LHCN-M2 (cell line): ENCODE measurements around the gene DOCK1. TPM values are rescaled to one million over a fixed set of nuclear protein-coding genes. Genes with fewer than 3 reads are reported as not detected.

Source experiments
- DNase-seq: peaks from one replicate; pipeline ENCODE4 v3.0.0-alpha.2; 2012; ENCODE audit warnings: low read depth
- total RNA-seq: library from RNA; depleted of rRNA; stranded (reverse); fragments of >200 nt; gene quantifications from 2 replicates; pipeline ENCODE4 v1.2.3, GENCODE V29; 2014

The DOCK1 gene
- total RNA-seq, 1 experiment from 2014 or later = 45.5 TPM

- DNase-seq = no peak
Observed at GRCh38 chr10:127034034-127034633, 128.9 kb downstream of the DOCK1 start.

GRCh38 chr10:127034790-127035189 is 129.6 kb downstream of the DOCK1 start:
- no peak for DNase-seq

- no peak for DNase-seq
Observed at GRCh38 chr10:127035827-127036226, 130.6 kb downstream of the DOCK1 start.

- no peak for DNase-seq
Observed at GRCh38 chr10:127036987-127037386, 131.8 kb downstream of the DOCK1 start.

- no peak for DNase-seq
Observed at GRCh38 chr10:127039435-127039834, 134.2 kb downstream of the DOCK1 start.

- no peak for DNase-seq
Observed at GRCh38 chr10:127040756-127041155, 135.5 kb downstream of the DOCK1 start.

- DNase-seq = peak; percentile 89
Observed at GRCh38 chr10:127041552-127041951, 136.3 kb downstream of the DOCK1 start.

- no peak for DNase-seq
Observed at GRCh38 chr10:127043301-127043700, 138.1 kb downstream of the DOCK1 start.

GRCh38 chr10:127044186-127044585 is 139.0 kb downstream of the DOCK1 start:
- DNase-seq = no peak

GRCh38 chr10:127046975-127047877 is 142.0 kb downstream of the DOCK1 start:
- DNase-seq = peak; percentile 74

- no peak for DNase-seq
Observed at GRCh38 chr10:127047878-127048238, 142.6 kb downstream of the DOCK1 start.

- DNase-seq = no peak
Observed at GRCh38 chr10:127048630-127049029, 143.4 kb downstream of the DOCK1 start.

- no peak for DNase-seq
Observed at GRCh38 chr10:127052001-127052400, 146.8 kb downstream of the DOCK1 start.

GRCh38 chr10:127055263-127055662 is 150.0 kb downstream of the DOCK1 start:
- no peak for DNase-seq

- no peak for DNase-seq
Observed at GRCh38 chr10:127059314-127059713, 154.1 kb downstream of the DOCK1 start.

GRCh38 chr10:127063762-127064161 is 158.5 kb downstream of the DOCK1 start:
- no peak for DNase-seq

GRCh38 chr10:127064474-127064873 is 159.2 kb downstream of the DOCK1 start:
- DNase-seq = no peak

- no peak for DNase-seq
Observed at GRCh38 chr10:127067542-127068194, 162.4 kb downstream of the DOCK1 start.

GRCh38 chr10:127068485-127068884 is 163.3 kb downstream of the DOCK1 start:
- no peak for DNase-seq

- no peak for DNase-seq
Observed at GRCh38 chr10:127069436-127069835, 164.2 kb downstream of the DOCK1 start.

GRCh38 chr10:127071126-127071525 is 165.9 kb downstream of the DOCK1 start:
- no peak for DNase-seq

GRCh38 chr10:127073666-127074065 is 168.4 kb downstream of the DOCK1 start:
- DNase-seq = no peak

GRCh38 chr10:127079392-127079791 is 174.2 kb downstream of the DOCK1 start:
- no peak for DNase-seq
